SH-SY5Y (cell line): Measurements from ENCODE around the gene KRT84.

Experiments
- GATA2 ChIP-seq: IDR thresholded peaks from 2 replicates; pipeline ENCODE4 v1.6.1; 2011; ENCODE audit warnings: mild to moderate bottlenecking, low read depth, low read length
- GATA3 ChIP-seq: IDR thresholded peaks from 2 replicates; pipeline ENCODE4 v1.6.1; 2011; ENCODE audit warnings: low read depth, mild to moderate bottlenecking, low read length, moderate library complexity

- TF ChIP-seq GATA2 (peak; percentile 92), GATA3 (no peak)
Measured at GRCh38 chr12:52335598-52336262, 49.7 kb downstream of the KRT84 start.
